CD14-positive monocyte (primary cell): ENCODE results near the gene BARX2. TPM values are rescaled to one million over a fixed set of nuclear protein-coding genes. Genes with fewer than 3 reads are reported as not detected.

Experiments used
- DNase-seq, 3 donors: peaks; one replicate each; pipeline ENCODE4 v3.0.0-alpha.2; 2011 to 2022
- H2AFZ ChIP-seq: 2 replicates; pipeline ENCODE4 v1.6.0; 2012; ENCODE audit warnings: mild to moderate bottlenecking, low read depth, low read length, inconsistent platforms; ENCODE audit not compliant: insufficient read depth, poor library complexity, severe bottlenecking
- H3K27ac ChIP-seq, 2 donors: 1 replicate in 1 of 2; 2 replicates in 1 of 2; pipeline ENCODE4 v1.5.1; 2012 to 2013; ENCODE audit warnings: low read length in 2 of 2, control low read depth in 1 of 2, inconsistent platforms in 1 of 2, low read depth in 1 of 2, mild to moderate bottlenecking in 1 of 2
- H3K27me3 ChIP-seq, 2 donors: one replicate each; pipeline versions ENCODE4 v1.6.0 to v1.6.1; 2011 to 2013; ENCODE audit warnings: low read length in 2 of 2; ENCODE audit not compliant: control insufficient read depth in 2 of 2, insufficient read depth in 2 of 2
- H3K36me3 ChIP-seq, 2 donors: replicated peaks in 1 of 2; 1 replicate in 1 of 2; 2 replicates in 1 of 2; pipeline versions ENCODE4 v1.5.1 to v1.6.1; 2012 to 2013; ENCODE audit warnings: low read length in 2 of 2, control low read depth in 1 of 2, inconsistent platforms in 1 of 2, mild to moderate bottlenecking in 1 of 2; ENCODE audit not compliant: insufficient read depth in 2 of 2, control insufficient read depth in 1 of 2
- H3K4me1 ChIP-seq, 2 donors: 1 replicate in 1 of 2; 2 replicates in 1 of 2; pipeline versions ENCODE4 v1.5.1 to v1.6.1; 2012 to 2013; ENCODE audit warnings: low read length in 2 of 2, control low read depth in 1 of 2, inconsistent platforms in 1 of 2, mild to moderate bottlenecking in 1 of 2, moderate library complexity in 1 of 2; ENCODE audit not compliant: insufficient read depth in 2 of 2, control insufficient read depth in 1 of 2
- H3K4me2 ChIP-seq: replicated peaks from 2 replicates; pipeline ENCODE3; 2012; ENCODE audit warnings: low read length, moderate library complexity, mild to moderate bottlenecking; ENCODE audit not compliant: poor library complexity, severe bottlenecking; ENCODE audit errors: extremely low read depth
- H3K4me3 ChIP-seq, 3 experiments: fragments of 200-600 bp in 1 of 3; sonication (generic) in 1 of 3; replicated peaks in 1 of 3; 1 replicate in 2 of 3; 2 replicates in 1 of 3; pipeline ENCODE4 v1.5.1; 2011 to 2013; ENCODE audit warnings: low read length in 3 of 3, mild to moderate bottlenecking in 3 of 3, control low read depth in 2 of 3, low read depth in 2 of 3, inconsistent platforms in 1 of 3, moderate library complexity in 1 of 3
- H3K79me2 ChIP-seq: 2 replicates; pipeline ENCODE4 v1.6.0; 2012; ENCODE audit warnings: mild to moderate bottlenecking, control low read depth, inconsistent platforms, low read length, moderate library complexity; ENCODE audit not compliant: insufficient read depth
- H3K9ac ChIP-seq: 2 replicates; pipeline ENCODE4 v1.6.0; 2017; ENCODE audit warnings: low read length, mild to moderate bottlenecking; ENCODE audit not compliant: insufficient read depth, poor library complexity, severe bottlenecking
- H3K9me3 ChIP-seq, 2 donors: replicated peaks in 1 of 2; 1 replicate in 1 of 2; 2 replicates in 1 of 2; pipeline versions ENCODE4 v1.5.1 to v1.6.1; 2012 to 2013; ENCODE audit warnings: low read length in 2 of 2, control low read depth in 1 of 2; ENCODE audit not compliant: control insufficient read depth in 1 of 2, insufficient read depth in 1 of 2
- H4K20me1 ChIP-seq: 2 replicates; pipeline ENCODE4 v1.6.0; 2012; ENCODE audit warnings: mild to moderate bottlenecking, low read length, control low read depth, moderate library complexity; ENCODE audit not compliant: insufficient read depth
- H3K27ac Mint-ChIP-seq, 7 donors: one replicate each; pipeline ENCODE4 v1.8.0; 2020; ENCODE audit warnings: mild to moderate bottlenecking in 7 of 7, mixed read lengths in 7 of 7, moderate library complexity in 6 of 7, inconsistent platforms in 2 of 7
- H3K27me3 Mint-ChIP-seq, 3 donors: one replicate each; pipeline ENCODE4 v1.8.0; 2021 to 2022; ENCODE audit warnings: low read depth in 3 of 3, mild to moderate bottlenecking in 3 of 3, mixed read lengths in 3 of 3, moderate library complexity in 3 of 3, inconsistent platforms in 1 of 3
- H3K36me3 Mint-ChIP-seq, 2 donors: one replicate each; pipeline ENCODE4 v1.8.0; 2020; ENCODE audit warnings: mixed read lengths in 2 of 2, inconsistent platforms in 1 of 2, mild to moderate bottlenecking in 1 of 2
- H3K4me1 Mint-ChIP-seq: one replicate; pipeline ENCODE4 v1.8.0; 2020; ENCODE audit warnings: mild to moderate bottlenecking, mixed read lengths
- H3K4me3 Mint-ChIP-seq, 2 donors: one replicate each; pipeline ENCODE4 v1.8.0; 2020; ENCODE audit warnings: mild to moderate bottlenecking in 2 of 2, mixed read lengths in 2 of 2, moderate library complexity in 1 of 2
- H3K9me3 Mint-ChIP-seq, 7 donors: one replicate each; pipeline ENCODE4 v1.8.0; 2020 to 2022; ENCODE audit warnings: mixed read lengths in 7 of 7, mild to moderate bottlenecking in 6 of 7, moderate library complexity in 6 of 7, inconsistent platforms in 2 of 7
- WGBS: methylation state at CpG from one replicate; pipeline ENCODE4 v1.1.5; 2013; ENCODE audit warnings: missing lambda C conversion rate; ENCODE audit not compliant: insufficient coverage; 5-methylcytosine and 5-hydroxymethylcytosine counted together
- intact Hi-C, 2 donors: fragments of 100-400 bp; cut with micrococcal nuclease; formaldehyde crosslinking; loops; one replicate each; pipeline versions ENCODE4 v1.15.0 to v1.15.1; 2023
- polyA plus RNA-seq, 3 donors: library from polyadenylated mRNA; depleted of rRNA in 1 of 3; unstranded in 2 of 3; stranded (reverse) in 1 of 3; fragments of 300-500 nt in 2 of 3; fragments of >200 nt in 1 of 3; fragmentation: Illumina TruSeq in 2 of 3; gene quantifications; 1 replicate in 2 of 3; 2 replicates in 1 of 3; pipeline ENCODE4 v1.2.3, GENCODE V29; 2012 to 2021
- TF ChIP-seq, protein P1 (sequence below): fragments of 200-600 bp; IDR thresholded peaks from one replicate; pipeline ENCODE4 v1.8.0; 2022; ENCODE audit warnings: antibody characterized with exemption, mild to moderate bottlenecking

Gene BARX2
- polyA plus RNA-seq, 3 donors = not detected

DNA sequence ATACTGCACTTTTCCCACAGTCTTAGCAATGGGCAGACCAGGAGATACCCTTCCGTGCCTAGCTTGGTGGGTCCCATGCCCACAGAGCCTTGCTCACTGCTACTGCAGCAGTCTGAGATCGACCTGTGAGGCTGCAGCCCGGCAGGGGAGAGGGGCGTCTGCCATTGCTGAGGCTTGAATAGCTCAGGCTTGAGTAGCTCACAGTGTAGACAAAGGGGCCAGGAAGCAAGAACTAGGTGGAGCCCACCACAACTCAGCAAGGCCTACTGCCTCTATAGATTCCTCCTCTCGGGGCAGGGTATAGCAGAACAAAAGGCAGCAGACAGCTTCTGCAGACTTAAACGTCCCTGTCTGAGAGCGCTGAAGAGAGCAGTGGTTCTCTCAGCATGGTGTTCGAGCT, 118.1 kb downstream of the BARX2 start:
- Histone ChIP-seq H3K4me1 (no peaks in the 10 kb centered on the region), H3K27ac (no peak overlapping the region), H3K9ac (no peak overlapping the region), H4K20me1 (no peaks in the 10 kb centered on the region), H3K9me3 (peaks cover 4 to 9% of the 10 kb centered on the region in 2 donors), H3K4me3 (no peak overlapping the region), H3K79me2 (no peaks in the 10 kb centered on the region), H3K36me3 (no peaks in the 10 kb centered on the region), H3K4me2 (no peak overlapping the region), H3K27me3 (no peaks in the 10 kb centered on the region), H2AFZ (no peak overlapping the region)
- TF ChIP-seq, protein P1, sequence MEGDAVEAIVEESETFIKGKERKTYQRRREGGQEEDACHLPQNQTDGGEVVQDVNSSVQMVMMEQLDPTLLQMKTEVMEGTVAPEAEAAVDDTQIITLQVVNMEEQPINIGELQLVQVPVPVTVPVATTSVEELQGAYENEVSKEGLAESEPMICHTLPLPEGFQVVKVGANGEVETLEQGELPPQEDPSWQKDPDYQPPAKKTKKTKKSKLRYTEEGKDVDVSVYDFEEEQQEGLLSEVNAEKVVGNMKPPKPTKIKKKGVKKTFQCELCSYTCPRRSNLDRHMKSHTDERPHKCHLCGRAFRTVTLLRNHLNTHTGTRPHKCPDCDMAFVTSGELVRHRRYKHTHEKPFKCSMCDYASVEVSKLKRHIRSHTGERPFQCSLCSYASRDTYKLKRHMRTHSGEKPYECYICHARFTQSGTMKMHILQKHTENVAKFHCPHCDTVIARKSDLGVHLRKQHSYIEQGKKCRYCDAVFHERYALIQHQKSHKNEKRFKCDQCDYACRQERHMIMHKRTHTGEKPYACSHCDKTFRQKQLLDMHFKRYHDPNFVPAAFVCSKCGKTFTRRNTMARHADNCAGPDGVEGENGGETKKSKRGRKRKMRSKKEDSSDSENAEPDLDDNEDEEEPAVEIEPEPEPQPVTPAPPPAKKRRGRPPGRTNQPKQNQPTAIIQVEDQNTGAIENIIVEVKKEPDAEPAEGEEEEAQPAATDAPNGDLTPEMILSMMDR = no peak
- Mint-ChIP-seq H3K36me3 (no peaks in the 10 kb centered on the region), H3K27ac (no peak overlapping the region), H3K4me3 (no peak overlapping the region), H3K27me3 (peaks cover 0 to 3% (median 0%) of the 10 kb centered on the region in 3 donors), H3K9me3 (peaks cover 2 to 18% (median 7%) of the 10 kb centered on the region in 7 donors), H3K4me1 (no peaks in the 10 kb centered on the region)
- intact Hi-C loops = no loop called here
- no peak for DNase-seq
- 91% methylated on average over 5 of the region's 8 CpGs for WGBS

Other genes with a start within 250 kb of the BARX2 start
- gene ARHGAP32, start 183.5 kb upstream of the BARX2 start, polyA plus RNA-seq = 1 to 10 TPM in 1 of 3 donors, under 1 TPM in 2; 0.13 to 3.4 (median 0.72) TPM